DOHH2 (cell line): ENCODE results near the gene CPNE9.

Experiments
- H3F3A ChIP-seq: fragments of 200-600 bp; sonication (generic), shearing (Covaris generic); 2 replicates; pipeline ENCODE4 v1.6.0; 2016; ENCODE audit warnings: antibody characterized with exemption, mild to moderate bottlenecking; ENCODE audit not compliant: control insufficient read depth, insufficient read depth
- H3K27ac ChIP-seq: fragments of 200-600 bp; sonication (generic); 2 replicates; pipeline ENCODE4 v1.5.1; 2014; ENCODE audit warnings: low read depth, mild to moderate bottlenecking, low read length, moderate library complexity
- H3K27me3 ChIP-seq: fragments of 200-600 bp; sonication (generic); 2 replicates; pipeline ENCODE4 v1.6.1; 2014; ENCODE audit warnings: mild to moderate bottlenecking, low read length, mixed read lengths; ENCODE audit not compliant: control insufficient read depth
- H3K36me3 ChIP-seq: fragments of 200-600 bp; sonication (generic); 2 replicates; pipeline ENCODE4 v1.6.1; 2014; ENCODE audit warnings: mild to moderate bottlenecking, low read length, moderate library complexity, mixed read lengths; ENCODE audit not compliant: control insufficient read depth
- H3K4me1 ChIP-seq: fragments of 200-600 bp; sonication (generic); 2 replicates; pipeline ENCODE4 v1.6.1; 2014; ENCODE audit warnings: mild to moderate bottlenecking, low read length, mixed read lengths; ENCODE audit not compliant: control insufficient read depth
- H3K4me2 ChIP-seq: fragments of 200-600 bp; sonication (generic); 2 replicates; pipeline ENCODE4 v1.6.0; 2014; ENCODE audit warnings: mild to moderate bottlenecking, low read length, moderate library complexity
- H3K4me3 ChIP-seq: fragments of 200-600 bp; sonication (generic); 2 replicates; pipeline ENCODE4 v1.5.1; 2014; ENCODE audit warnings: mild to moderate bottlenecking, low read length, mixed read lengths
- H3K79me2 ChIP-seq: fragments of 200-600 bp; sonication (generic); 2 replicates; pipeline ENCODE4 v1.6.1; 2014; ENCODE audit warnings: mild to moderate bottlenecking, low read length, mixed read lengths; ENCODE audit not compliant: control insufficient read depth
- H3K9me2 ChIP-seq: fragments of 200-600 bp; sonication (generic); replicated peaks from 2 replicates; pipeline ENCODE4 v1.6.1; 2014; ENCODE audit warnings: mild to moderate bottlenecking, low read length, mixed read lengths; ENCODE audit not compliant: control insufficient read depth
- H3K9me3 ChIP-seq: fragments of 200-600 bp; sonication (generic); 2 replicates; pipeline ENCODE4 v1.6.1; 2014; ENCODE audit warnings: antibody characterized with exemption, low read length, mixed read lengths; ENCODE audit not compliant: control insufficient read depth, insufficient read depth
- H4K20me1 ChIP-seq: fragments of 200-600 bp; sonication (generic); 2 replicates; pipeline ENCODE4 v1.6.0; 2014; ENCODE audit warnings: low read depth, mild to moderate bottlenecking, antibody characterized with exemption, low read length, moderate library complexity; ENCODE audit not compliant: control insufficient read depth, insufficient read depth
- CTCF ChIP-seq: fragments of 200-600 bp; sonication (generic); IDR thresholded peaks from one replicate; pipeline ENCODE4 v1.5.1; 2014; ENCODE audit warnings: antibody characterized with exemption, mild to moderate bottlenecking, low read depth, low read length; ENCODE audit not compliant: poor library complexity, severe bottlenecking
- EZH2phosphoT487 ChIP-seq: fragments of 200-600 bp; sonication (generic); IDR thresholded peaks from 2 replicates; pipeline ENCODE4 v1.6.1; 2017; ENCODE audit warnings: borderline replicate concordance, mild to moderate bottlenecking, antibody characterized with exemption, low read length, moderate library complexity, mixed read lengths

CPNE9 gene

GRCh38 chr3:9669720-9670432 is 33.8 kb upstream of the CPNE9 start:
- no peaks in the 10 kb centered on the region for H3K4me1 ChIP-seq
- H3K4me2 ChIP-seq, result no peak overlapping the region
- no peaks in the 10 kb centered on the region for H4K20me1 ChIP-seq
- H3K36me3 ChIP-seq, result peaks cover 84% of the 10 kb centered on the region
- no peaks in the 10 kb centered on the region for H3K9me3 ChIP-seq
- no peaks in the 10 kb centered on the region for H3F3A ChIP-seq
- no peaks in the 10 kb centered on the region for H3K9me2 ChIP-seq
- no peak overlapping the region for H3K4me3 ChIP-seq
- H3K27ac ChIP-seq, result no peak overlapping the region
- no peaks in the 10 kb centered on the region for H3K79me2 ChIP-seq
- H3K27me3 ChIP-seq, result no peaks in the 10 kb centered on the region
- TF ChIP-seq EZH2phosphoT487, result no peak
- no peak for TF ChIP-seq CTCF

DNA sequence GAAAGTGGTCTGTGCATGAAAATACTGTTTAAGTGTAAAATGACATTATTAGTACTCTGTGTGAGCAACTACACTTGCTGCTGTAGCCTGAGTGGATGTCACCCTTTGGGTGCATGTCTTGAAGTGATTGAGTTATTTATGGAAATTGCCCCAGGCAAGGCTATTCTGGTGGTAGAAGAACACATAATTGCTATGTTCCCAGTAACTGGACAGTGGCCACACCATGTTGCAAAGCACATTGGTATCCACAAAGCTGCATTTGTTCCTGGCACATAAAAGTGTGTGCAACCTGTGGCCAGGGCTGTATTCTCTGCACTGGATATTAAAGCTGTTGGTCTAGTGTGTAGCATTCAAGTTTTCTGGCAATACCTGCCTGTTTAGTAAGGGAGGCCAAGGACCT is 30.6 kb upstream of the CPNE9 start:
- Histone ChIP-seq H3K27ac (no peak overlapping the region), H3K36me3 (peaks cover 91% of the 10 kb centered on the region)

GRCh38 chr3:9673752-9674151 is 29.9 kb upstream of the CPNE9 start:
- H3K9me3 ChIP-seq, result no peaks in the 10 kb centered on the region
- no peaks in the 10 kb centered on the region for H3K9me2 ChIP-seq
- peaks cover 92% of the 10 kb centered on the region for H3K36me3 ChIP-seq
- no peaks in the 10 kb centered on the region for H3K4me1 ChIP-seq
- H3K27ac ChIP-seq, result no peak overlapping the region
- no peaks in the 10 kb centered on the region for H4K20me1 ChIP-seq
- H3K4me2 ChIP-seq, result no peak overlapping the region
- TF ChIP-seq EZH2phosphoT487 (no peak), CTCF (no peak)
- no peak overlapping the region for H3K4me3 ChIP-seq
- no peaks in the 10 kb centered on the region for H3K27me3 ChIP-seq
- H3F3A ChIP-seq, result no peaks in the 10 kb centered on the region
- no peaks in the 10 kb centered on the region for H3K79me2 ChIP-seq

More for the DNA sequence above, 30.6 kb upstream of the CPNE9 start:
- Histone ChIP-seq H3K27me3 (no peaks in the 10 kb centered on the region), H4K20me1 (no peaks in the 10 kb centered on the region), H3K9me2 (no peaks in the 10 kb centered on the region), H3K79me2 (no peaks in the 10 kb centered on the region), H3F3A (no peaks in the 10 kb centered on the region), H3K4me3 (no peak overlapping the region), H3K4me1 (no peaks in the 10 kb centered on the region), H3K4me2 (no peak overlapping the region), H3K9me3 (no peaks in the 10 kb centered on the region)
- TF ChIP-seq CTCF, result no peak
- no peak for TF ChIP-seq EZH2phosphoT487
